ENCODE data around the gene DHX35. TPM values are rescaled to one million over a fixed set of nuclear protein-coding genes. Genes with fewer than 3 reads are reported as not detected.

DHX35 gene
- total RNA-seq, 1 experiment from 2014 or later, result 11.2 TPM

DNA sequence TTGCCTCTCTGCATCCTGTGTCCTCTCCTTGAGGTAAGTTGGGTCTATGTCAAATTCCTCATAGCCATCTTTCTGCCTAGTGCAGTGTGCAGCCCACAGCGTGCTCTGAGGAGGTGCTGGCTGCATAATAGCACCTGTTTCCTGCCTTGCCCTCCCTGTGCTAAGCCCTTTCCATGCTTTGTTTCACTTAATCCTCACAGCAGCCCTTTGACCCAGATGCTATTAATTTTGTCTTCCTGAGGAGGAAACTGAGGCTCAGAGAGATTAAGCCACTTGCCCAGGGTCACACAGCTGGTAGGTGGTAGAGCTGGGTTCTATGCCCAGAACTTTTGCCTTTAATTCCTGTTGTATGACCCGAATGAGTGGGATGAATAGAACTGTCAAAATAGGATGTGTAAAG is 22.5 kb upstream of the DHX35 start:
- POLR2A ChIA-PET, result no interaction called here
- peaks cover 13 to 18% of the 10 kb centered on the region in 2 experiments for H3K4me1 ChIP-seq (ENCODE audit: control insufficient read depth in 1 of 2, insufficient read depth in 2 of 2, low read length in 2 of 2)
- no peak for TF ChIP-seq POLR2A (IDR thresholded peaks at IDR 0.05; ENCODE audit: borderline replicate concordance, extremely low read depth, insufficient read depth, insufficient read length)
- TF ChIP-seq SP1 (IDR thresholded peaks at IDR 0.05; ENCODE audit: low read depth), result no peak
- TF ChIP-seq POLR2AphosphoS5 (IDR thresholded peaks at IDR 0.05; ENCODE audit: low read depth, low read length), result no peak
- TF ChIP-seq EZH2 (IDR thresholded peaks at IDR 0.05), result no peak
- no peak for TF ChIP-seq EZH2phosphoT487 (IDR thresholded peaks at IDR 0.05; ENCODE audit: borderline replicate concordance)
- TF ChIP-seq JUND (IDR thresholded peaks at IDR 0.05), result no peak
- TF ChIP-seq CEBPB (IDR thresholded peaks at IDR 0.05; ENCODE audit: low read depth), result no peak
- TF ChIP-seq SRF (IDR thresholded peaks at IDR 0.05; ENCODE audit: low read depth), result no peak
- no peak for TF ChIP-seq EGR1 (IDR thresholded peaks at IDR 0.05; ENCODE audit: low read depth)
- TF ChIP-seq FOSL1 (IDR thresholded peaks at IDR 0.05; ENCODE audit: low read depth), result no peak
- no peak for TF ChIP-seq CBX3 (IDR thresholded peaks at IDR 0.05; ENCODE audit: low read depth)
- TF ChIP-seq TCF7L2 (IDR thresholded peaks at IDR 0.05; ENCODE audit: borderline replicate concordance, extremely low read depth, insufficient read depth, insufficient read length), result no peak
- TF ChIP-seq ZNF274 (IDR thresholded peaks at IDR 0.05; ENCODE audit: low read depth, low read length), result no peak
- TF ChIP-seq, protein P1, sequence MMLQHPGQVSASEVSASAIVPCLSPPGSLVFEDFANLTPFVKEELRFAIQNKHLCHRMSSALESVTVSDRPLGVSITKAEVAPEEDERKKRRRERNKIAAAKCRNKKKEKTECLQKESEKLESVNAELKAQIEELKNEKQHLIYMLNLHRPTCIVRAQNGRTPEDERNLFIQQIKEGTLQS (IDR thresholded peaks at IDR 0.05), result no peak
- TF ChIP-seq YY1 (IDR thresholded peaks at IDR 0.05; ENCODE audit: extremely low read depth, insufficient replicate concordance, low read depth, low read length), result no peak
- TF ChIP-seq, protein P2, sequence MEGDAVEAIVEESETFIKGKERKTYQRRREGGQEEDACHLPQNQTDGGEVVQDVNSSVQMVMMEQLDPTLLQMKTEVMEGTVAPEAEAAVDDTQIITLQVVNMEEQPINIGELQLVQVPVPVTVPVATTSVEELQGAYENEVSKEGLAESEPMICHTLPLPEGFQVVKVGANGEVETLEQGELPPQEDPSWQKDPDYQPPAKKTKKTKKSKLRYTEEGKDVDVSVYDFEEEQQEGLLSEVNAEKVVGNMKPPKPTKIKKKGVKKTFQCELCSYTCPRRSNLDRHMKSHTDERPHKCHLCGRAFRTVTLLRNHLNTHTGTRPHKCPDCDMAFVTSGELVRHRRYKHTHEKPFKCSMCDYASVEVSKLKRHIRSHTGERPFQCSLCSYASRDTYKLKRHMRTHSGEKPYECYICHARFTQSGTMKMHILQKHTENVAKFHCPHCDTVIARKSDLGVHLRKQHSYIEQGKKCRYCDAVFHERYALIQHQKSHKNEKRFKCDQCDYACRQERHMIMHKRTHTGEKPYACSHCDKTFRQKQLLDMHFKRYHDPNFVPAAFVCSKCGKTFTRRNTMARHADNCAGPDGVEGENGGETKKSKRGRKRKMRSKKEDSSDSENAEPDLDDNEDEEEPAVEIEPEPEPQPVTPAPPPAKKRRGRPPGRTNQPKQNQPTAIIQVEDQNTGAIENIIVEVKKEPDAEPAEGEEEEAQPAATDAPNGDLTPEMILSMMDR (IDR thresholded peaks at IDR 0.05 in 2 of 3, conservative IDR thresholded peaks at IDR 0.05 in 1 of 3; ENCODE audit: borderline replicate concordance in 1 of 3, insufficient read depth in 1 of 3, low read depth in 2 of 3, low read length in 2 of 3), result no peak
- no peaks in the 10 kb centered on the region for H3K27me3 ChIP-seq (ENCODE audit: insufficient read depth, low read length)
- ATAC-seq, result no peak
- peaks cover 3% of the 10 kb centered on the region; the same call in 1 of the 2 replicates for H4K20me1 ChIP-seq (ENCODE audit: insufficient read depth)
- BruUV-seq (replicated peaks), result no TSS peak
- H3K9me2 ChIP-seq (ENCODE audit: insufficient read depth), result no peaks in the 10 kb centered on the region
- H2AFZ ChIP-seq (ENCODE audit: low read depth, low read length, poor library complexity, severe bottlenecking), result no peak overlapping the region
- RAD21 ChIA-PET (ENCODE audit: low non-redundant PET in 1 of 2, low total read pairs in 2 of 2, uncharacterized antibody in 2 of 2, unreplicated experiment in 2 of 2), result no interaction called here
- H3K36me3 ChIP-seq (ENCODE audit: control insufficient read depth in 1 of 2, insufficient read depth in 2 of 2, low read length in 2 of 2), result peaks cover 29 to 63% of the 10 kb centered on the region in 2 experiments
- no peaks in the 10 kb centered on the region for H3K9me3 ChIP-seq (ENCODE audit: control insufficient read depth in 1 of 2, insufficient read depth in 1 of 2, low read depth in 1 of 2, low read length in 2 of 2)
- no peak overlapping the region for H3K4me3 ChIP-seq (replicated peaks in 1 of 2; ENCODE audit: low read depth in 1 of 2, low read length in 2 of 2)
- CTCF ChIA-PET, result interaction anchor here (1.6 kb wide), 1 partner anchor 13 kb away, joined by 4 read pairs; the partner anchor contains the start of gene FAM83D
- H3K79me2 ChIP-seq (ENCODE audit: insufficient read depth, low read length), result peaks cover 97% of the 10 kb centered on the region
- intact Hi-C loops (cut with micrococcal nuclease), result no loop called here
- no peak overlapping the region for H3K4me2 ChIP-seq (ENCODE audit: low read length)
- DNase-seq (ENCODE audit: low read depth, low spot score), result no peak
- H3K27ac ChIP-seq (ENCODE audit: low read depth, low read length), result no peak overlapping the region
- H3K9ac ChIP-seq (ENCODE audit: low read length), result no peak overlapping the region

Data from HCT116 (cell line).